BJ (cell line): ENCODE results near the gene ACOX3. TPM values are rescaled to one million over a fixed set of nuclear protein-coding genes. Genes with fewer than 3 reads are reported as not detected.

Source experiments
- CTCF ChIA-PET: fragments of 350-600 bp; formaldehyde crosslinking; extraction: SDS; loops from one replicate; lab custom pipeline; 2021; ENCODE audit warnings: antibody characterized with exemption, inconsistent platforms; lab: Yijun Ruan, JAX
- POLR2A ChIA-PET: fragments of 300-600 bp; sonication (Branson Sonifier 250); formaldehyde crosslinking; extraction: SDS; loops from one replicate; lab custom pipeline; 2021; ENCODE audit warnings: antibody characterized with exemption; lab: Charles Lee
- DNase-seq: peaks from one replicate; pipeline ENCODE4 v3.0.0-alpha.2; 2011; ENCODE audit warnings: low read depth
- H3K27me3 ChIP-seq: 2 replicates; pipeline ENCODE4 v1.6.0; 2011; ENCODE audit warnings: low read length; ENCODE audit not compliant: control insufficient read depth, insufficient read depth
- H3K36me3 ChIP-seq: 2 replicates; pipeline ENCODE4 v1.5.1; 2011; ENCODE audit warnings: low read length; ENCODE audit not compliant: control insufficient read depth, insufficient read depth
- H3K4me3 ChIP-seq: 2 replicates; pipeline ENCODE4 v1.5.1; 2011; ENCODE audit warnings: low read depth, mild to moderate bottlenecking, control low read depth, low read length
- polyA plus RNA-seq: library from polyadenylated mRNA; depleted of rRNA; stranded (reverse); fragments of >200 nt; gene quantifications from 2 replicates; pipeline ENCODE4 v1.2.3, GENCODE V29; 2011
- TF ChIP-seq, protein P1 (sequence below): IDR thresholded peaks from 2 replicates; pipeline ENCODE4 v1.5.1; 2011; ENCODE audit warnings: low read depth, mild to moderate bottlenecking, control low read depth, inconsistent platforms, low read length, moderate library complexity; ENCODE audit not compliant: insufficient read depth

The ACOX3 gene
- polyA plus RNA-seq, 1 experiment = 10.2 TPM

DNA sequence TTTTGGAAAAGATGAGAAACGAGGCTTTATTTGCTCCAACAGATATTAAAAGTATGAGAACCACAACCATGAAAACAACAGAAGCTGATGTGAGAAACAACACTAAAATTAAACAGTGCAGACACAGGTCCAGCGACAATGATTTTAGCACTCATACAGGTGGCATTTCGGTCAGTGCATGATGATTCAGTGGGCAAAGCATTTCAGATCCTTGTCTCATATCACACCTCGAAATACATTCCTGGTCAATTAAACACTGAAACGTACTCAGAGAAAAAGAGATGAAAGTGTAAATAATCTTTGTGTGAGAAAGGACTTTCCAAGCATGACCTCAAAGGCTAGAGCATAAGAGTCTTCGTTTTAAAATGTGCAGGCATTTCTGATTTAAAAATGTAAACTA lies 85.2 kb downstream of the ACOX3 start:
- TF ChIP-seq, protein P1, sequence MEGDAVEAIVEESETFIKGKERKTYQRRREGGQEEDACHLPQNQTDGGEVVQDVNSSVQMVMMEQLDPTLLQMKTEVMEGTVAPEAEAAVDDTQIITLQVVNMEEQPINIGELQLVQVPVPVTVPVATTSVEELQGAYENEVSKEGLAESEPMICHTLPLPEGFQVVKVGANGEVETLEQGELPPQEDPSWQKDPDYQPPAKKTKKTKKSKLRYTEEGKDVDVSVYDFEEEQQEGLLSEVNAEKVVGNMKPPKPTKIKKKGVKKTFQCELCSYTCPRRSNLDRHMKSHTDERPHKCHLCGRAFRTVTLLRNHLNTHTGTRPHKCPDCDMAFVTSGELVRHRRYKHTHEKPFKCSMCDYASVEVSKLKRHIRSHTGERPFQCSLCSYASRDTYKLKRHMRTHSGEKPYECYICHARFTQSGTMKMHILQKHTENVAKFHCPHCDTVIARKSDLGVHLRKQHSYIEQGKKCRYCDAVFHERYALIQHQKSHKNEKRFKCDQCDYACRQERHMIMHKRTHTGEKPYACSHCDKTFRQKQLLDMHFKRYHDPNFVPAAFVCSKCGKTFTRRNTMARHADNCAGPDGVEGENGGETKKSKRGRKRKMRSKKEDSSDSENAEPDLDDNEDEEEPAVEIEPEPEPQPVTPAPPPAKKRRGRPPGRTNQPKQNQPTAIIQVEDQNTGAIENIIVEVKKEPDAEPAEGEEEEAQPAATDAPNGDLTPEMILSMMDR = no peak
- DNase-seq = no peak
- Histone ChIP-seq H3K36me3 (no peaks in the 10 kb centered on the region), H3K27me3 (peaks cover 22% of the 10 kb centered on the region), H3K4me3 (no peak overlapping the region)
- ChIA-PET POLR2A (no interaction called here), CTCF (no interaction called here)

DNA sequence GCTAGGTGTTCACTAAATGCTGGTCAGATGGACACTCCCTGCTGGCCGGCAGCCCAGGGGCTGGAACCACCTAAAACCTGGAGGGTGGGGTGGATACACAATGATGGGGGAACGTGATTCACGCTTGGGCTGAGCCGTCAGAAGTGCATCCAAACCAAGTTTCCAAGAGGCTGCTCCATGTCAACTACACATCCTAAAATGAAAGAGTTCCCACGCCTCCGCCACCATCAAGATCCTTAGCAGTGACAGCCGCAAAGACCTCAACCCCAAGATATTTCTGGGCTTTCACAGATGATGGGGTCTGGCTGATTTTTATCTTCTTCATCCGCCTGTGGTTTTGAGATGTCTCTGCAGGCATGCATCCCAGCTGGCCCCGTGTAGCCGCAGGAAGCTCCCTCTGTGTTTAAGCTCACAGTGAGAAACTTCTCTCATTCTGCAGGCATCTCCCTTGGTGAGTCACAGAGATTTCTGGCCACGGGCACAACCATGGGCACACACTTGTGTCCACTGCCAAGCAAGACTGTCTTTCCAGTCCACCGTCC lies 86.5 kb downstream of the ACOX3 start:
- CTCF ChIA-PET = no interaction called here
- no peak for DNase-seq
- Histone ChIP-seq H3K4me3 (no peak overlapping the region), H3K36me3 (no peaks in the 10 kb centered on the region), H3K27me3 (peaks cover 19% of the 10 kb centered on the region)
- POLR2A ChIA-PET = no interaction called here
- TF ChIP-seq, protein P1 = no peak

DNA sequence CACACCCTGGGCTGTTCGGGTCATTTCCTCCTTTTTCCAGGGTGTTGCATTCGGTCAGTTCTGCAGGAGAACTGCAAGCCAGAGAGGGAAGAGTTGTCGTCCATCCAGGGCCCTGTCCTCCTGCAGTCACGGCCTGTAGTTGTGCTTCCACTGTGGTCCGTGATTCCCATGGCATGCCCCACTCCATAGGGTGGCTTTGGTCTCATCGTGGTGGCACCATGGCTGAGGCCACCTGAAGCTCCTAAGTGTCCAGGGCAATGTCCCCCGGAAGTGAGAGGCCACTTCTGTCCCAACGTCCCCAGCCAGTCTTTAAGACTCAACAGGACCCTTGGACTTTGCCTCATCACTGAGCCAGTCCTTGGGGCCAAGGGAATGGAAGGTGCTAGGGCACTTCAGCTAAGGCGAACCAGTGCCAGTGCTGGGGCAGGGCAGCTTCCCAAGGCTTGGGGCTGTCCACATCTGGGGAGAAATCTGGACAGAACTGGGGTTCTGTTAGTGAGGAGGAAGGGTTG lies 87.3 kb downstream of the ACOX3 start:
- POLR2A ChIA-PET = no interaction called here
- DNase-seq = no peak
- TF ChIP-seq, protein P1 = no peak
- peaks cover 18% of the 10 kb centered on the region for H3K27me3 ChIP-seq
- H3K36me3 ChIP-seq = no peaks in the 10 kb centered on the region; the same call in 1 of the 2 replicates
- H3K4me3 ChIP-seq = no peak overlapping the region
- CTCF ChIA-PET = no interaction called here

DNA sequence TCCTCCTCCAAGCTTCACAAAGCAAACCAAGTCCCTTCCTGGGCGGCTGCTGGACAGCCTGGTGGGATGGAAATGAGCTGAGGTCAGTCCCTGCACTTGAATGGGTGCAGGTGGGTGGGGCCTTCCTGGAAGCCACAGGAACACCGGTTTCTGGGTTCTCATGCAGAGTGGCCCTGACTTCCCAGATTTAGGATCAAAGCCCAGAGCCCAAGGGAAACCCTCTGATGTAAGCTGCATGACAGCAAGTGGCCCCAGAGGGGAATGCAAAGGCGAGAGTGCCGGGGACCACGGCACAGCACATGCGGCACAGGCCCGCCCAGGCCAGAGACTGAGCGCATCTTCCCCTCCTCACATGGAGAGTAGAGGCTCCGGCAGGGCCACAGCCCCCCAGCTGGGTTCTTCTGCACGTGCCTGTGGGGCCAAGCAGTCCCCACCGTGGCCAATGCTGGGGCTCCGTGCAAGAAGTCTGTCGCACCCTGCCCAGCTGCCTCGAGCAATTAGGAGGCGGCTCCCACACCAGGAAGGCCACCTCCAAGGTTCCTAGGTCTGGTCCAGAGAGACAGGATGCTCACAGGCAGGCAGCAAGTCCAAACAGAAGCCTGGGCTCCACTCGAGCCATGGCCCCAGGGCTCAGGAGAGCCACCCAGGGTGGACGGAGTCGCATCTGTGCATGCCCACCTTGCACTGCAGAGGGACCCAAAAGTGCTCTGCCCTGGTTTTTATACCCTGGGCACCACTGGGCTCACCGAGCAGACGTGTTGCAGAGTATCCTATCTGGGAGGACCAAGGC lies 88.0 kb downstream of the ACOX3 start:
- TF ChIP-seq, protein P1 = no peak
- DNase-seq = no peak

DNA sequence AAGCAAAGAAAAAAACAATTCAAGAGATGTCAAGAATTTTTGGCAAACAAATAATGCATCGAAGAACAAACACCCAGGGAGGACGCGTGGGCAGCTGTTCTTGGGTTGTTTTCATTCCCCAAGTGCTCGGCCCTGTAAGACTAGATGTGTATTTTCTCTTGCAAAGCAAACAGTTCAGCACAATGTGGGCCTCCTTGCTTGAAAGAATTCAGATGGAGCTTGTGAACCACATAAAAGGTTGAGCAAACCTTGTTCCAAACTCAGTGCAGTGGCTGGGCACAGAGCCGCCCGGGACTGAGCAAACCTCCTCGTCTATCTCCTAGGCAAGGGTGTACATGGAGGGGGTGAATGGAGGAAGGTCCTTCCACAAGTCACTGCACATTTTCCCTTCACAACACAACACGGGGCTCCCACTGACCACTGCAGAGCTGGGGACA lies 88.6 kb downstream of the ACOX3 start:
- Histone ChIP-seq H3K27me3 (peaks cover 18% of the 10 kb centered on the region), H3K36me3 (no peaks in the 10 kb centered on the region; the same call in 1 of the 2 replicates), H3K4me3 (no peak overlapping the region)
- ChIA-PET POLR2A (no interaction called here), CTCF (interaction anchor here (0.6 to 0.7 kb wide), 2 partner anchors 11 to 12 kb away, joined by 3 read pairs; no protein-coding TSS in a partner anchor)
- TF ChIP-seq, protein P1 = no peak
- DNase-seq = no peak

More for the DNA sequence above, 88.0 kb downstream of the ACOX3 start:
- no peaks in the 10 kb centered on the region; the same call in 1 of the 2 replicates for H3K36me3 ChIP-seq
- ChIA-PET POLR2A (no interaction called here), CTCF (interaction anchor here (0.6 to 0.7 kb wide), 2 partner anchors 12 to 13 kb away, joined by 3 read pairs; no protein-coding TSS in a partner anchor)
- H3K27me3 ChIP-seq = peaks cover 18% of the 10 kb centered on the region
- no peak overlapping the region for H3K4me3 ChIP-seq
